ENCODE data around the gene GPR180. TPM values are rescaled to one million over a fixed set of nuclear protein-coding genes. Genes with fewer than 3 reads are reported as not detected.

The GPR180 gene
- total and polyA plus RNA-seq, 2 of the 13 experiments (the other 11 are each of a cell fraction or from before 2014, with no cell fraction given) = not detected

- H3K4me1 ChIP-seq (ENCODE audit: insufficient read depth, low read length) = no peaks in the 10 kb centered on the region
- H3K4me3 ChIP-seq (replicated peaks in 1 of 3; ENCODE audit: insufficient read depth in 1 of 3, low read depth in 2 of 3, low read length in 3 of 3) = no peak overlapping the region
- H3K36me3 ChIP-seq (replicated peaks in 1 of 2; ENCODE audit: control insufficient read depth in 1 of 2, insufficient read depth in 2 of 2, low read length in 2 of 2) = no peaks in the 10 kb centered on the region
- no peaks in the 10 kb centered on the region for H4K20me1 ChIP-seq (ENCODE audit: insufficient read depth, low read length)
- DNase-seq (ENCODE audit: low spot score) (no peak), FAIRE-seq (no peak), ATAC-seq (no peak)
- peaks cover 0 to 4% of the 10 kb centered on the region in 2 experiments; a peak in 1 of 5 replicates for H3K27me3 ChIP-seq (ENCODE audit: control insufficient read depth in 1 of 2, insufficient read depth in 2 of 2, low read length in 2 of 2)
- no peak overlapping the region for H3K4me2 ChIP-seq (ENCODE audit: low read depth, low read length)
- in situ Hi-C loops (cut with HindIII; ENCODE audit: extremely low pct_ligation_motif_present, low pct_unique_long_range_greater_than_20kb) = no loop called here
- H3K27ac ChIP-seq (ENCODE audit: extremely low read length, insufficient read depth, low read length) = no peak overlapping the region
- no peak overlapping the region for H2AFZ ChIP-seq (ENCODE audit: low read length)
- H3K9ac ChIP-seq (ENCODE audit: insufficient read depth, low read depth, low read length) = no peak overlapping the region
- CTCF ChIA-PET (ENCODE audit: low intra/inter-chr PET ratio, low total read pairs) = no interaction called here
- POLR2A ChIA-PET = interaction anchor here (1.9 kb wide), 1 partner anchor 17 kb away, joined by 7 read pairs; the partner anchor contains the start of gene TGDS
- intact Hi-C loops (cut with micrococcal nuclease; ENCODE audit: unreplicated experiment) = no loop called here
- H3K79me2 ChIP-seq (ENCODE audit: insufficient read depth, low read length) = no peaks in the 10 kb centered on the region
- BruUV-seq (replicated peaks) = no TSS peak
- no peaks in the 10 kb centered on the region for H3K9me3 ChIP-seq (ENCODE audit: low read length)
- no peak for TF ChIP-seq ELF1 (CRISPR knock-in tag; IDR thresholded peaks at IDR 0.05)
- no peak for TF ChIP-seq ZNF142 (CRISPR knock-in tag; IDR thresholded peaks at IDR 0.05)
- TF ChIP-seq PITX1 (CRISPR knock-in tag; IDR thresholded peaks at IDR 0.05) = no peak
- TF ChIP-seq ZBTB33 (CRISPR knock-in tag; IDR thresholded peaks at IDR 0.05) = no peak
- no peak for TF ChIP-seq E2F2 (CRISPR knock-in tag; IDR thresholded peaks at IDR 0.05; ENCODE audit: borderline replicate concordance)
- no peak for TF ChIP-seq ZSCAN29 (CRISPR knock-in tag; conservative IDR thresholded peaks at IDR 0.05)
- TF ChIP-seq KIAA2018 (CRISPR knock-in tag; IDR thresholded peaks at IDR 0.05; ENCODE audit: borderline replicate concordance) = no peak
Observed at GRCh38 chr13:94613051-94613450, 11.4 kb downstream of the GPR180 start.
